ENCODE results near the gene PILRA.
"Not testable (repeated sequence)": the region's sequence is repeated elsewhere in the genome, so short reads cannot be mapped to it uniquely, and the experiment has no call there.

The PILRA gene

GRCh38 chr7:100356416-100357068, 16.7 kb upstream of the PILRA start:
- no peak for DNase-seq (ENCODE audit: low read depth, low spot score)
- no peak overlapping the region for H3K27ac ChIP-seq

GRCh38 chr7:100357131-100357561, 16.1 kb upstream of the PILRA start:
- DNase-seq (ENCODE audit: low read depth, low spot score): no peak
- no peak overlapping the region for H3K27ac ChIP-seq

- DNase-seq (ENCODE audit: low read depth, low spot score): no peak
- no peak within 1 kb of the TSS for H3K27ac ChIP-seq
These were observed 15.0 kb upstream of the PILRA start, which contains the start of gene PILRB for GRCh38 chr7:100358027-100358856. Gene PILRB (plus strand): TSS chr7:100358117. CDS start chr7:100358303, 186 bp downstream.

- no peak for DNase-seq (ENCODE audit: low read depth, low spot score)
- H3K27ac ChIP-seq: no peak overlapping the region
These were observed 14.5 kb upstream of the PILRA start for GRCh38 chr7:100358857-100359212.

- no peak overlapping the region for H3K27ac ChIP-seq
- DNase-seq (ENCODE audit: low read depth, low spot score): no peak
These were observed 13.0 kb upstream of the PILRA start for GRCh38 chr7:100360135-100360854.

- DNase-seq (ENCODE audit: low read depth, low spot score): no peak
These were observed 10.2 kb upstream of the PILRA start for GRCh38 chr7:100363098-100363497.

GRCh38 chr7:100363797-100364196, 9.5 kb upstream of the PILRA start:
- H3K27ac ChIP-seq; DNase-seq (ENCODE audit: low read depth, low spot score): not testable (repeated sequence)

More at GRCh38 chr7:100363098-100363497, 10.2 kb upstream of the PILRA start:
- H3K27ac ChIP-seq: no peak overlapping the region

- H3K27ac ChIP-seq: no peak overlapping the region
- DNase-seq (ENCODE audit: low read depth, low spot score): no peak
These were observed 8.8 kb upstream of the PILRA start for GRCh38 chr7:100364480-100364879.

- not testable (repeated sequence) for H3K27ac ChIP-seq
These were observed 7.3 kb upstream of the PILRA start for GRCh38 chr7:100365998-100366367.

GRCh38 chr7:100366411-100367250, 6.7 kb upstream of the PILRA start:
- no peak for DNase-seq (ENCODE audit: low read depth, low spot score)
- H3K27ac ChIP-seq: no peak overlapping the region

More at GRCh38 chr7:100365998-100366367, 7.3 kb upstream of the PILRA start:
- not testable (repeated sequence) for DNase-seq (ENCODE audit: low read depth, low spot score)

GRCh38 chr7:100367251-100367620, 6.1 kb upstream of the PILRA start:
- no peak overlapping the region for H3K27ac ChIP-seq
- DNase-seq (ENCODE audit: low read depth, low spot score): no peak

- H3K27ac ChIP-seq: no peak overlapping the region
- DNase-seq (ENCODE audit: low read depth, low spot score): no peak
These were observed 5.3 kb upstream of the PILRA start for GRCh38 chr7:100367676-100368613.

- no peak overlapping the region for H3K27ac ChIP-seq
- no peak for DNase-seq (ENCODE audit: low read depth, low spot score)
These were observed 4.2 kb upstream of the PILRA start for GRCh38 chr7:100369105-100369504.

GRCh38 chr7:100370303-100370702, 3.0 kb upstream of the PILRA start:
- H3K27ac ChIP-seq: no peak overlapping the region
- no peak for DNase-seq (ENCODE audit: low read depth, low spot score)

- DNase-seq (ENCODE audit: low read depth, low spot score): no peak
- no peak overlapping the region for H3K27ac ChIP-seq
These were observed 2.5 kb upstream of the PILRA start for GRCh38 chr7:100370746-100371145.

- DNase-seq (ENCODE audit: low read depth, low spot score): no peak
- H3K27ac ChIP-seq: no peak overlapping the region
These were observed 1.6 kb upstream of the PILRA start for GRCh38 chr7:100371561-100372171.

GRCh38 chr7:100372256-100372655, 1.0 kb upstream of the PILRA start:
- no peak overlapping the region for H3K27ac ChIP-seq
- no peak for DNase-seq (ENCODE audit: low read depth, low spot score)

GRCh38 chr7:100372694-100373093, 593 bp upstream of the PILRA start:
- DNase-seq (ENCODE audit: low read depth, low spot score): no peak
- H3K27ac ChIP-seq: no peak overlapping the region
